Uterus (tissue), 4 donors: ENCODE results near the gene DCC. TPM values are rescaled to one million over a fixed set of nuclear protein-coding genes. Genes with fewer than 3 reads are reported as not detected.

Source experiments
- DNase-seq, 2 donors: peaks; one replicate each; pipeline ENCODE4 v3.0.0-alpha.2; 2019 to 2020
- H3K27ac ChIP-seq, 2 donors: fragments of 200-600 bp; sonication (generic); 1 replicate in 1 of 2; 2 replicates in 1 of 2; pipeline ENCODE4 v1.5.1; 2016 to 2018
- H3K27me3 ChIP-seq, 2 donors: fragments of 200-600 bp; sonication (generic); one replicate each; pipeline ENCODE4 v1.5.1; 2018 to 2019; ENCODE audit warnings: control low read depth in 1 of 2
- H3K36me3 ChIP-seq, 2 donors: fragments of 200-600 bp; sonication (generic); one replicate each; pipeline ENCODE4 v1.5.1; 2019; ENCODE audit warnings: control low read depth in 1 of 2
- H3K4me1 ChIP-seq, 2 donors: fragments of 200-600 bp; sonication (generic); one replicate each; pipeline ENCODE4 v1.5.1; 2018 to 2019; ENCODE audit warnings: control low read depth in 1 of 2
- H3K4me3 ChIP-seq, 2 donors: fragments of 200-600 bp; sonication (generic); 1 replicate in 1 of 2; 2 replicates in 1 of 2; pipeline ENCODE4 v1.5.1; 2018 to 2019; ENCODE audit warnings: mild to moderate bottlenecking in 1 of 2
- H3K9me3 ChIP-seq, 2 donors: fragments of 200-600 bp; sonication (generic); one replicate each; pipeline ENCODE4 v1.5.1; 2019; ENCODE audit warnings: control low read depth in 1 of 2
- CTCF ChIP-seq, 4 experiments: fragments of 200-600 bp in 2 of 4; fragments of 450-650 bp in 2 of 4; sonication (generic) in 2 of 4; IDR thresholded peaks; one replicate each; pipeline ENCODE4 v1.5.1; 2016 to 2019; ENCODE audit warnings: antibody characterized with exemption in 4 of 4, mild to moderate bottlenecking in 2 of 4, moderate library complexity in 1 of 4
- POLR2A ChIP-seq, 2 donors: fragments of 450-650 bp; IDR thresholded peaks; one replicate each; pipeline ENCODE4 v1.6.1; 2016; ENCODE audit warnings: antibody characterized with exemption in 2 of 2, mild to moderate bottlenecking in 1 of 2, moderate library complexity in 1 of 2
- intact Hi-C: fragments of 100-400 bp; cut with DNase I; formaldehyde crosslinking; loops from one replicate; pipeline ENCODE4 v1.15.1; 2023; ENCODE audit warnings: low total_unique reads
- total RNA-seq, 4 donors: library from RNA; depleted of rRNA in 3 of 4; stranded (reverse); fragments of >200 nt in 3 of 4; gene quantifications; one replicate each; pipeline versions ENCODE4 v1.1.0 to v1.2.4, GENCODE V29; 2014 to 2023
- donor health status: DM: yes; HTN: yes; CAD: no.

The DCC gene
- total RNA-seq, 4 donors from 2014 or later, result 0.40 to 3.2 TPM; not detected in 2

GRCh38 chr18:52341103-52341432 is 1.1 kb downstream of the DCC start:
- DNase-seq, result no peak
- intact Hi-C loops, result no loop called here
- Histone ChIP-seq H3K4me3 (no peak overlapping the region), H3K9me3 (no peaks in the 10 kb centered on the region), H3K36me3 (no peaks in the 10 kb centered on the region), H3K27me3 (peaks cover 0 to 18% of the 10 kb centered on the region in 2 donors), H3K27ac (no peak overlapping the region), H3K4me1 (no peaks in the 10 kb centered on the region)
- TF ChIP-seq POLR2A (IDR thresholded peaks at IDR 0.05) (no peak), CTCF (IDR thresholded peaks at IDR 0.05) (no peak)

GRCh38 chr18:52341608-52342381 is 1.8 kb downstream of the DCC start:
- peaks cover 0 to 18% of the 10 kb centered on the region in 2 donors for H3K27me3 ChIP-seq
- H3K4me3 ChIP-seq, result no peak overlapping the region
- H3K9me3 ChIP-seq, result no peaks in the 10 kb centered on the region
- TF ChIP-seq POLR2A (IDR thresholded peaks at IDR 0.05) (no peak), CTCF (IDR thresholded peaks at IDR 0.05) (no peak)
- DNase-seq, result no peak
- no peaks in the 10 kb centered on the region for H3K4me1 ChIP-seq
- H3K27ac ChIP-seq, result no peak overlapping the region
- no peaks in the 10 kb centered on the region for H3K36me3 ChIP-seq
- intact Hi-C loops, result no loop called here

- Histone ChIP-seq H3K36me3 (no peaks in the 10 kb centered on the region), H3K4me3 (no peak overlapping the region), H3K9me3 (no peaks in the 10 kb centered on the region), H3K27me3 (peaks cover 0 to 18% of the 10 kb centered on the region in 2 donors), H3K27ac (no peak overlapping the region), H3K4me1 (no peaks in the 10 kb centered on the region)
- DNase-seq, result no peak
- intact Hi-C loops, result no loop called here
- TF ChIP-seq CTCF (IDR thresholded peaks at IDR 0.05) (no peak), POLR2A (IDR thresholded peaks at IDR 0.05) (no peak)
Measured at GRCh38 chr18:52342456-52342855, 2.5 kb downstream of the DCC start.

GRCh38 chr18:52343138-52343537 is 3.1 kb downstream of the DCC start:
- DNase-seq, result no peak
- H3K27me3 ChIP-seq, result peaks cover 0 to 18% of the 10 kb centered on the region in 2 donors
- no peaks in the 10 kb centered on the region for H3K4me1 ChIP-seq
- no peaks in the 10 kb centered on the region for H3K36me3 ChIP-seq
- no peak overlapping the region for H3K4me3 ChIP-seq
- TF ChIP-seq POLR2A (IDR thresholded peaks at IDR 0.05) (no peak), CTCF (IDR thresholded peaks at IDR 0.05) (no peak)
- no peaks in the 10 kb centered on the region for H3K9me3 ChIP-seq
- intact Hi-C loops, result no loop called here
- H3K27ac ChIP-seq, result no peak overlapping the region

GRCh38 chr18:52343731-52344340 is 3.8 kb downstream of the DCC start:
- H3K4me3 ChIP-seq, result no peak overlapping the region
- intact Hi-C loops, result no loop called here
- H3K9me3 ChIP-seq, result no peaks in the 10 kb centered on the region
- no peaks in the 10 kb centered on the region for H3K36me3 ChIP-seq
- peaks cover 0 to 18% of the 10 kb centered on the region in 2 donors for H3K27me3 ChIP-seq
- TF ChIP-seq POLR2A (IDR thresholded peaks at IDR 0.05) (no peak), CTCF (IDR thresholded peaks at IDR 0.05) (no peak)
- no peaks in the 10 kb centered on the region for H3K4me1 ChIP-seq
- no peak for DNase-seq
- H3K27ac ChIP-seq, result no peak overlapping the region
